ENCODE data around the gene TBC1D22A.

GRCh38 chr22:47210112-47210657, 447.7 kb downstream of the TBC1D22A start:
- TF ChIP-seq CTCF (conservative IDR thresholded peaks at IDR 0.05; ENCODE audit: low read depth in 2 of 2): no peak
- TF ChIP-seq EZH2 (IDR thresholded peaks at IDR 0.05; ENCODE audit: low read depth, unreplicated experiment): no peak
- TF ChIP-seq POLR2AphosphoS5 (IDR thresholded peaks at IDR 0.05; ENCODE audit: low read depth): no peak
